Fibroblast of the conjunctiva (primary cell): ENCODE data around the gene MYO1F.
A peak's percentile ranks its signal among the peaks of the same experiment; 100 is the strongest.
"Not testable (repeated sequence)": the region's sequence is repeated elsewhere in the genome, so short reads cannot be mapped to it uniquely, and the experiment has no call there.

ENCODE experiments used
- DNase-seq: peaks from one replicate; pipeline ENCODE4 v3.0.0-alpha.2; 2010; ENCODE audit warnings: low read depth

MYO1F gene

GRCh38 chr19:8564866-8565265 lies 12.4 kb downstream of the MYO1F start:
- DNase-seq, result not testable (repeated sequence)

- DNase-seq, result no peak
These were observed 16.0 kb downstream of the MYO1F start for GRCh38 chr19:8561075-8561764.

- DNase-seq, result no peak
These were observed 18.9 kb downstream of the MYO1F start for GRCh38 chr19:8558325-8558724.

- no peak for DNase-seq
These were observed 19.5 kb downstream of the MYO1F start for GRCh38 chr19:8557642-8558238.

GRCh38 chr19:8553729-8554128 lies 23.5 kb downstream of the MYO1F start:
- not testable (repeated sequence) for DNase-seq

- no peak for DNase-seq
These were observed 24.4 kb downstream of the MYO1F start for GRCh38 chr19:8552810-8553209.

- DNase-seq, result no peak
These were observed 27.2 kb downstream of the MYO1F start for GRCh38 chr19:8550070-8550469.

GRCh38 chr19:8545743-8546142 lies 31.5 kb downstream of the MYO1F start:
- DNase-seq, result no peak

- DNase-seq, result no peak
These were observed 33.1 kb downstream of the MYO1F start for GRCh38 chr19:8544168-8544567.

GRCh38 chr19:8539621-8540149 lies 37.6 kb downstream of the MYO1F start:
- DNase-seq, result no peak

- DNase-seq, result no peak
These were observed 40.1 kb downstream of the MYO1F start for GRCh38 chr19:8537099-8537498.

- no peak for DNase-seq
These were observed 41.0 kb downstream of the MYO1F start for GRCh38 chr19:8536282-8536681.

GRCh38 chr19:8532225-8532624 lies 45.0 kb downstream of the MYO1F start:
- no peak for DNase-seq

GRCh38 chr19:8531470-8531869 lies 45.8 kb downstream of the MYO1F start:
- DNase-seq, result no peak

GRCh38 chr19:8530061-8530679 lies 47.1 kb downstream of the MYO1F start:
- no peak for DNase-seq

- no peak for DNase-seq
These were observed 47.8 kb downstream of the MYO1F start for GRCh38 chr19:8529369-8530006.

- DNase-seq, result no peak
These were observed 48.7 kb downstream of the MYO1F start for GRCh38 chr19:8528500-8528899.

- peak; percentile 83 for DNase-seq
These were observed 50.7 kb downstream of the MYO1F start for GRCh38 chr19:8526345-8527091.

- DNase-seq, result no peak
These were observed 51.9 kb downstream of the MYO1F start for GRCh38 chr19:8525401-8525684.

- no peak for DNase-seq
These were observed 57.9 kb downstream of the MYO1F start for GRCh38 chr19:8519388-8519787.

GRCh38 chr19:8518536-8518935 lies 58.7 kb downstream of the MYO1F start:
- no peak for DNase-seq
